GM21737 (cell line): Measurements from ENCODE around the gene LMNA.

Experiments used
- ATAC-seq: cut with Tn5 transposase; IDR thresholded peaks from one replicate; pipeline ENCODE4 v1.9.1; 2021; ENCODE audit warnings: mild to moderate bottlenecking, moderate library complexity; ENCODE audit not compliant: unreplicated experiment

Gene LMNA

GRCh38 chr1:156081180-156081916 lies 33.2 kb upstream of the LMNA start:
- no peak for ATAC-seq

DNA sequence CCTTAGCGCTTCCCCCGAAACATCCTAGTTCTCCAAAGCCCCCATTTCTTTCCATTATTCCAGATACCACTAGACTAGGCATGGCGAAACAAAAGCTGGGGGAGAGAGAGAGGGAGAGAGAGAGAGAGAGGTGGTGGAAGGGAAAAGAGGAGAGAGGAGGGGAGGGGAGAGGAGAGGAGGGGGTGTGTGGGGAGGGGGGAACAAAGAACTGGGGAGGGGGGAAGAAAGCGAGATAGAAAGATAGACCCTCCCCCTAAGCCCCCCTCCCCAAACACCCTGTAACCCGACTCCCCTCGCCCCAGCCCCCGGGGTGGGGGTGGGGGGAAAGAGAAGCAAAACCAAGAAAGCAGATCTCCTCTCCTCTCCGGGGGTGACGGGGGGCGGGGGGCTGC lies 32.6 kb upstream of the LMNA start:
- ATAC-seq = no peak

GRCh38 chr1:156082309-156083091 lies 32.0 kb upstream of the LMNA start, which contains the start of gene MEX3A:
TSS of gene MEX3A (minus strand) at chr1:156082465. CDS start at chr1:156081998, 467 bp downstream.
- no peak for ATAC-seq

DNA sequence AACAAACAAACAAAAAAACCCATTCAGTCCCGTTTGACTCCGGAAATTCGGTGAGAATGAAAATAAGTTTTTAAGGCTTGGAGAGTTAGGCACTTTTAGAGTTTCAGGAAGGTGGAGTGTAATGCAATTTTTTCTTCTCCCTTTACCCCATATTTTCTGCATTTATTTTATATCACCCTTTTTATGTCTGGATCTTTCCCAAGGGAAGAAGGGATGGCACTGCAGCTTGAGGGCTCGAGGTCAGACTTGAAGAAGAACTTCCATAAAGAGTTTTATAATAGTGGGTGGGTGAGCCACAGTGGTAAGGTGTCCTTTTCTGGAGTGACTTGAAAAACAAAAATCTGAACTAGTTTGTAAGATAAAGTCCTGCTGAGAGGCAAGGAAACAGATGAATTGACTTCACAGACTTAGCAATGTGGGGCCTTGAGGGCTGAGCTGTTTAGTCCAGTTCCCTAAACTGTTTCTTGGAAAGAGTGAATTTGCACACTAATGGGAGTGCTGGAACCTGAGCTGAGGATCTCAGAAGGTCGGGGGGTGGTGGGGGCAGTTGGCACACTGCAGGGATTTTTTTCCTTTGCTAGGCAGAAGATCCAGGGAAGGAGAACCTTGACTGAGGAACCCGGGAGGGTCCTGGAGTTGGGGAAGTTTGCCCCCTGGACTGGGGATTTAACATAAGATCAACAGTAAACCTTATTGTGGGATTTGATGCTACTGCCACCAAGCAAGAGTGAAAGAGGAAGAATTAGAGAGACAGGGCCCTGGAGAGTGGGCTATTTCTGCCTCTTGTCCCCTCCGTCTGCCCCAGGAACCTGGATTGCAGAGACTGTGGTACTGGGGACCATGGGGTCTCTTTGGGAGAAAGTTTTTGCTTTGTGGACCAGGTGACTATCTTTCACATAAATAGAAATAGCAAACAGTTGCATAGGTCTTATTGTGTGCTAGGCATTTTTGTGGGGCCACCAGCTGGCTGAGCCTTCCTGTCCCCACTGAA lies 30.4 kb upstream of the LMNA start:
- no peak for ATAC-seq

DNA sequence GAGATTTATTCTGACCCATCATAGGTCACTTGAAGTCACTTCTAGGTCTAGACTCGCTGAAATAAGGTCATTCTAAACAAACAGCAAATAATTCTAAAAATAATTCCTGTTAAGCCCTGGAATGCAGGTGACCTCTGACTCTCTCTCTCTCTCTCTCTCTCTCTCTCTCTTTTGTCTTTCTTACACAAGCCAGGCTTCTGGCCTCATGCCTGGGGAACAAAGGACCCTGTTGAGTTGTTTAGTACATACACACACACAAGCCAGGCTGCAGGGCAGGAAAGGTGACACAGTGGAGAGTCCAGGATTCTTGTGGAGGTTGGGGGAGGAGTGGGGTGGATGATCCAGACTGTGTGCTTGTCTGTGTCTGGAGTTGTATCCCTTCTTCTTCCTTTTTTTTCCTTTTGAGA lies 28.3 kb upstream of the LMNA start:
- no peak for ATAC-seq

DNA sequence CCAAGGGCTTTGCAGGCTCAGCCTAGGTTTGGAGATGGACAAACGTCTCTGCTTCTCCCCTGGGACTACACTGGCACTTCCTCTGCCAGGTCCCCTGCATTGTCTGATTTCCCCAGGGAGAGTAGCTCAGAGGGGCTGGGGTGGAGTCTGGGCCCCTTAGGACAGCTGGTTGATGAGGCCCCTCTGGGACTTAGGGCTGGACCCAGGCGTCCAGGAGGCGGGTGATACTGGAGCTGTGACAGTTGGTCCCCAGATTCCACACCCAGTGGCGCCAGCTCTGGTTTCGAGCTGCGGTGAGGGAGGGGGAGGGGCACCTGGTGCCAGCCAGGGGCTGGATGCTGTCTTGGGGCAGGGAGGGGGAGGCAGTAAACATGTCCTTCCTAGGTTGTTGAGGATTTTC lies 24.8 kb upstream of the LMNA start:
- no peak for ATAC-seq

DNA sequence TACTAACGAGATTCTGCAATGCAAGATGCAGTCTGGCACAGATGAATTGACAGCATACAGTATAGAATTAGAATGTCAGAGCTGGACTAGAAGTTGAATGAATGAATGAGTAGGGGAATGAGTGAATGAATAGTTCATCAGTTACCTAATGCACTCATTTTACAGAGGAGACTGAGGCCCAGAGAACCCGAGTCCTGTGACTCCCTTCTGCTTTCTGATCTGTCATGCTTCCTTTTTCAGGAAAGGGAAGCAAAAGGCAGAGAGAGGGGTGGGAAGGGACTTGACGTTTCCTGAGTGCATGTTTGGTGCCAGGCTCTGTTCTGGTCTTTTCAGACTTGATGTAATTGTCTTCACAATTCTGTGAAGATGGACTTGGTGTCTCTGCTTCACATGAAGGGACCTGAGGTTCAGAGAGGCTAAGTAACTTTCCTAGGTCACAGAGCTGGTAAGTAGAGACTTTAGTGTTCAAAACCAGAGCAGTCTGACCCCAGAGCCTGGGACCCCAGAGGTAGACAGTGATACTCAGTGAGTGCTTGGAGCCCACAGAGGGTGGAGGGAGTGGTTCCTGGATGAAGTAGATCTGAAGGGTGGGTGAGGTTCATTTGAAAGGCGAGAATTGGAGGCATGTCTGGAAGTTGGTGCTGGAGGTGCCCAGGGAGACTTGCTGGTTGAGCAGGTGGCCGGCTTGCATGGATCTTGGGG lies 24.2 kb upstream of the LMNA start:
- no peak for ATAC-seq

GRCh38 chr1:156090840-156091188 lies 23.7 kb upstream of the LMNA start:
- ATAC-seq = no peak

DNA sequence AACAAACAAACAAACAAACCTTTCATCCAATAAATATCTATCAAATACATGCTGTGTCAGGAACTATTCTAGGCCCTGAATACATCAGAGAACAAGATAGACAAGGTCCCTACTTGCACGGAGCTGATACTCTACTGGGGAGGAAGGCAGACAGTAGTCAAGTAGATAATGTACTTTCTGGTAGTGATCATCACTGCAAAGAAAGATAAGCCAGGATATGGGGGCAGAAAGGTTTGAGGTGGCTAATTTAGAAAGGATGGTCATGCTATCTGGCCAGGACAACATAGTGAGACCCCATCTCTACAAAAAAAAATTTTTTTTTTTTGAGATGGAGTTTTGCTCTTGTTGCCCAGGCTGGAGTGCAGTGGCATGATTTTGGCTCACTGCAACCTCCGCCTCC lies 22.9 kb upstream of the LMNA start:
- no peak for ATAC-seq

DNA sequence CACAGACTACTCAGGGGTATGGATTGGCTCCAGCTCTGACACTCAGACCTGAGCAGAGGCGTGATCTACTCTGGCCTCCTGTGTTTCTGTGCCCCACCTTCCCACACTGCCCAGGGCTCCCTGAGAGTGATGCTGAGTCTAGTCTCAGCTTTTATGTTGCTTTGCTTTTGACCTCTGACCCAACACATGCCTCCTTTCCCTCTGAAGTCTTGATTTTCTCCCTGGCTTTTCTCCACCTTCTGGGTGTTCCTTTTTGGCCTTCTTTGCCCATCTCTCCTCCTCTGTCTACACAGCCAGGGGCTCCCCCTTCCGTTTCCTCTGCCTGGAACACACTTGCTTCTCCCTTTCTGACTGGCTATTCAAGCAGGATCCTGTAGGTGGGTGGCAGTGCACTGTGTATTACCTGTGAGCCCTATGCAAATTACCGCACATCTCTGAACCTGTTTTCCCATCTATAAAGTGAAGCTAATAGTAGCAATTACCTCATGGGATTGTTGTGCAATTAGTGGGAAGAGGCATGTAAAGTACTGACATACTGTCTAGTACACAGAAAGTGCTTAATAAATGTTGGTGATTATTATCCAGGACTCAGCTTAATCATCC lies 18.5 kb upstream of the LMNA start:
- ATAC-seq = no peak

DNA sequence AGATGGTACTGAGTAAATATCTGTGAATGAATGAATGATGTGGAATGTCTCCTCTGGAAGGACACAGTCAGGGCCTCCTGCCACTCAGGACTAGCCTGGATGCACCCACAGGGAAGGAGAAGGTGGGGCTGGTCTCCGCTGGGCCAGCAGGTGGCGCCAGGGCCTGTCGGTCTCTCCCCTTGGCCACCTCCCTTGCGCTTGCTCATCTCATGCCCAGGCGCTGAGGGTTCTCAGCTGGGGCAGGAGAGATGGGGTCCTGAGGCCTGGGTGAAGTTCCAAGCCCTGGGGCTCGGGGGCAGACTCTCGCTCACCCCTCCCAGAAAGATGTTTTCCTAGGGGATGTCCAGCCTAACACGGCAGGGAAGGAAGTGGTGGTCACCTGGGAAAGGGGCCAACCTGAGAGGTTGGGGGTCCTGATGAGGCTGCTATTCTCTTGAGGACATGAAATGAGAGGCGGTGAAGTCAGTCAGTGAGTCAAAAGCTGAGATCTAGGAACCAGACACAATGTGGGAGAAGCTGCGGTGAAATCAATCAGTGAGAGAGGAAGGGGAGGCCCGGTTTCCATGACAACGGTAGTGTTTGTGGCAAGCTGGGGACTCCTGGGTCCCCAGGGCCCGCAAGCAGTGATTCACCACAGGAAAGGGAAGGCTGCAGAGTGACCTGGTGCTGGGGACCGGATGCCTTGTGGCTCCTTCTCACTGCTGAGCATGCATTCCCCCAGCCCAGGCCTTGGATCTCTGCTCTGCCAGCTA lies 17.7 kb upstream of the LMNA start:
- ATAC-seq = peak; percentile 55

DNA sequence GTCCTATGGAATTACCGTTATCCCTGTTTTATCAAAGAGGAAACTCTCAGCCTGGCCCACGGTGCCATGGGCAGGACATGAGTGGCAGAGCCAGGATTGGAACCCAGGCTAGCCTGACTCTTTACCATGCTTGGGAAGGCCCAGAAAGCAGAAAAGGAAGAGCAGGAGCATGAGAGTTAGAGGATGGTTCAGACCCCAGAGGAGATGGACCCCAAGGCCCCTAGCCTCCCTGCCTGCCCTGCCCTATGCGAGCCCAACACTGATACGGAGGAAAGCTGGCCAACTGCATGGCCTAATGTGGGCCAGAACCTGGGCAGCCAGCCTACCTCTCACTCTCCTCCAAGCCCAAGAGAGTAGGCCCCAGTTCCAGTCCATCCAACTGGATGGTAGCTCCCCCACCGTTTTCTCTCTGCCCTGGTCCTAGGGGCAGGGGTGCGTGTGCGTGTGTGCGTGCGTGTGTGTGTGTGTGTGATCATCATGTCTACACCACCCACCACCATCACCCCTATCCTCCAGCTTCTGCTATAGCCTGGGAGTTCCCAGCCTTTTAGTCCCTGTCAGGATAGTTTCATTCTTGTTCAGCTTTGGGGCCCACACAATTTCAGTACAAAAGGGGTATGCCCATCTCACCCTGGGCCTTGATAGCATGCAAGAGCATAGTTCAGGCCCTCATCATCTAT lies 16.9 kb upstream of the LMNA start:
- ATAC-seq = no peak

GRCh38 chr1:156098784-156099183 lies 15.7 kb upstream of the LMNA start:
- no peak for ATAC-seq

GRCh38 chr1:156099282-156099681 lies 15.2 kb upstream of the LMNA start:
- no peak for ATAC-seq

DNA sequence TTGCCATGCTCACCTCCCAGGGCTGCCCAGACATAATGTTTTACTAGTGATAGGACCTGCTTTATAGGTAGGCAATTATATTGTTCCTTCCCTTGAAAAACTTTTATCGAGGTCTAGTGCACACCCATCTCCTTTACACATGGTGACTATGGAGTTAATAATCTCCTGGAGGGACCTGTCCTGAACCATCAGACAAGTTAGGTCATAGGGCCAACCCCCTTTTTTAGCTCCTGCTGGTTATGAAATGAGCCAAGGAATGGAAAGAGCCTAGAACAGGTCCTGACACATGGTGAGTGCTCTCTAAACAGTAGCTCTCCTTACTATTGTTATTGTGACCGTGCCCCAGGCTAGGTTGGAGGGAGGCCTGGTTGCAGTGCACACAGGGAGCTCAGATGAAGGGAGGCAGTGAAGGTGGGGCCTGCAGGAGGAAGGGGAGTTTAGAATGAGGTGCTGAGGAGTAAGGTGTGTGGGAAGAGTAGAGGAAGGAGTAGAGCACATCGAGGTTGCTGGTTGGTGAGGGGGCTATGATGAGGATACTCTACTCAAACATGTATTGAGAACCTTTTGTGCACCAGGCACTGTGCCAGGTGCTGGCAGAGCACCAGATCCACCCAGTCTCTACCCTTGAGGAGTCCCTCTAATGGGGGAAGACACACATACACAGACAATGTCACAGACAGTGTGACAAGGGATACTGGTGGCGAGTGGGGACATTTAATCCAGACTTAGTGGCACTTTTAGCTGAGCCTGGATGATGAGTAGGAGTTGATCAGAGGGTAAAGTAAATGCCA lies 14.1 kb upstream of the LMNA start:
- ATAC-seq = no peak

DNA sequence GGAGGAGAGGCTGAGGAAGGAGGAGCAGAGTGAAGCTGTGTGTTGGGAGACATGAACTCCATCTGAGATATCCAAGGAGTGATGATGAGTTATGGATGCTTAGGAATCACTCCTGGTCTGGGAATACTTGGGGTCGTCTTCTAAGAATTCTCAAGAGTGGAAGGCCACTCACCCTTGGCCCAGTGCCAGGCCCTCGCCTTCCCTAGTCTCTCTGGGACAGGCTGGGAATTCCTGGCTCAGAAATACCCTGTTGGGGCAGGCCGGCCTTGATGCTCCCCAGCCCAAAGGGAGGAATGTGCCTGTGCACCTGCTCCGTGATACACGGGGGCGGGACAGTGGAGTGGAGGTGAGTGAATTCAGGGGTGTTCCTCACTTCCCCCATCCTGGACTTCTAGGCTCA lies 12.6 kb upstream of the LMNA start:
- no peak for ATAC-seq

DNA sequence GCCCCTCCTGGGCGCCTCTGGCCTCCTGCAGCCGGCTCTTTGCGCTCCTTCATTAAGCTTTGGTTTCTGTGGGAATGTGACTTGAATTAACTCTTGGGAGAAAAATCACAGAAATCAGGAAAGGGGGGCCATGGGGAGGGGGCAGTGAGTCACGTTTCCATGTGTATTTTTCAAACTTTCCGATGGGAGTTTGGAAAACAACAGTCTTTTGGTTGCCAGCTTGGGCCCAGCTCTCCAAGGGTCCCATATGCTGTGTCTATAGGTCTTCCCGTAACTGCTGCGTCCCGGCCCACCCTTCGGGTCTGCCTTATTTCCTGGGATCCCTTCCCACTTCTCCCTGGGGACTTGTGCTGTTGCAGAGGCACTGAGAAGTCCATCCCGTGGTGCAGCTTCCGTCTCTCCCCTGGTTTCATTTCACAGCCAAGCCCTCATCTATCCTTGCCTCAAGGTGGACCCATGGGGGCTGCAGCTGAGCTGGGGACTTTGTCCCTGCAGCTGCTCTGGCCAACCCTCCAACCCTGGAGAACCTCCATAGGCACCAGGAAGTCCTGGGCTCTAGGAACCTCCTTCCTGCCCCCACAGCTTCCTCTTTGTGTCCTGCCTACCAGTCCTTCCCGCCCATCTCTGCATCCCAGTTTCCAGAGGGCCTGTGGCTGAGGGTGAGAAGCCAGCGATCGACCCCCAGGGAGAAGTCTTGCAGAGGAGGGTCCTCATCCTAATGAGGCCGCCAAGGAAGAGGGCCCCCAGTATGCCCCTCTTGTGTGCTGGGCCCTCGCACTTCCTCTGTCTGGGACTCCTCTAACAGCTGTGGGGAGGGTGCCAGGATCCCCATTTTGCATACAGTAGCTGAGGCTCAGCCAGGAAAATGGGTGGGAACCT lies 11.6 kb upstream of the LMNA start:
- no peak for ATAC-seq
